ENCODE results near the gene PCDH19. TPM values are rescaled to one million over a fixed set of nuclear protein-coding genes. Genes with fewer than 3 reads are reported as not detected.

PCDH19 gene
- total RNA-seq, 4 donors from 2014 or later: 0.63 to 1.5 (median 0.72) TPM

DNA sequence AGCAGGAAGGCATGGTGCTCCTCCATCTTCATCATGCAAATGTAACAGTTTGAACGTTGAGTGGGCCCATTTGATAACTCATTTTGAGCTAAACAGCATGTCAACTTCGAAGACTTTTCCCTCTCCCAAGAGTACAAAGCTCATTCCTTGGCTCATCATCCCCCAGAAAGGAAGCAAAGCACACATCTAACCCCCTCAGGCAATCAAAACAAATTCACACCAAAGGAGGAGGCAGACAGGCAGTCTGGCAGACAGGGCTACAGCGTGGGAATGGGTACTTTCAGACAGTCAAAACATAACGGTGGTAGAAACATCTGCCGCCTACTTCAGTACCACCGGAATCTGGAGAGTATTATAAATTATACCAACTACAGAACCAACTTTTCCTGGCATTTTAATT, 81.7 kb downstream of the PCDH19 start:
- no peaks in the 10 kb centered on the region for H3K9me3 ChIP-seq
- in situ Hi-C loops (cut with MboI; ENCODE audit: low sequenced_read_pairs in 4 of 4) (no loop called here), intact Hi-C loops (cut with DNase I; ENCODE audit: low total_unique reads) (no loop called here)
- H3K4me1 ChIP-seq: no peaks in the 10 kb centered on the region
- ATAC-seq (no peak), DNase-seq (no peak)
- TF ChIP-seq, protein P1, sequence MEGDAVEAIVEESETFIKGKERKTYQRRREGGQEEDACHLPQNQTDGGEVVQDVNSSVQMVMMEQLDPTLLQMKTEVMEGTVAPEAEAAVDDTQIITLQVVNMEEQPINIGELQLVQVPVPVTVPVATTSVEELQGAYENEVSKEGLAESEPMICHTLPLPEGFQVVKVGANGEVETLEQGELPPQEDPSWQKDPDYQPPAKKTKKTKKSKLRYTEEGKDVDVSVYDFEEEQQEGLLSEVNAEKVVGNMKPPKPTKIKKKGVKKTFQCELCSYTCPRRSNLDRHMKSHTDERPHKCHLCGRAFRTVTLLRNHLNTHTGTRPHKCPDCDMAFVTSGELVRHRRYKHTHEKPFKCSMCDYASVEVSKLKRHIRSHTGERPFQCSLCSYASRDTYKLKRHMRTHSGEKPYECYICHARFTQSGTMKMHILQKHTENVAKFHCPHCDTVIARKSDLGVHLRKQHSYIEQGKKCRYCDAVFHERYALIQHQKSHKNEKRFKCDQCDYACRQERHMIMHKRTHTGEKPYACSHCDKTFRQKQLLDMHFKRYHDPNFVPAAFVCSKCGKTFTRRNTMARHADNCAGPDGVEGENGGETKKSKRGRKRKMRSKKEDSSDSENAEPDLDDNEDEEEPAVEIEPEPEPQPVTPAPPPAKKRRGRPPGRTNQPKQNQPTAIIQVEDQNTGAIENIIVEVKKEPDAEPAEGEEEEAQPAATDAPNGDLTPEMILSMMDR (IDR thresholded peaks at IDR 0.05 in 4 of 5, conservative IDR thresholded peaks at IDR 0.05 in 1 of 5): no peak
- TF ChIP-seq POLR2A (IDR thresholded peaks at IDR 0.05): no peak
- H3K27ac ChIP-seq: no peak overlapping the region
- H3K4me3 ChIP-seq: no peak overlapping the region
- H3K36me3 ChIP-seq: no peaks in the 10 kb centered on the region
- no peaks in the 10 kb centered on the region for H3K27me3 ChIP-seq

DNA sequence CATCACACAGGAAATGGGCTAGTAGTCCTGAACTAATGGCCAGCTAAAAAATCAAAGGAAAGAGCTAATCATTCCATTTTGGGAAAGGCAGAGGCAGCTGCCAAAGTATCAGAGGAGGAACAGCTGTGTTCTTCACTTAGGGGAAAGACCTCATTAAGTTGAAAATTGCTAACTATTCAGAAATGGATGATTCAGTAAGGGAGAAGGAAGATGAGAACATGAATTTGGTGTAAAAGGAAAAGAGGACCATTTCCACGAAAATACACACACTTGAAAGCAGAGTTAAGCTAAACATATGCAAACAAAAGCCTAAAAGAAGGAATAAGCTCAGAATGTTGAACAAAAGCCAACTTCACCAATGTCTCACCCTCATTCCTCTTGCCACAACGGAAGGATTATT, 90.4 kb downstream of the PCDH19 start:
- no peaks in the 10 kb centered on the region for H3K27me3 ChIP-seq
- DNase-seq (no peak), ATAC-seq (no peak)
- no peaks in the 10 kb centered on the region for H3K9me3 ChIP-seq
- no peaks in the 10 kb centered on the region for H3K4me1 ChIP-seq
- H3K36me3 ChIP-seq: no peaks in the 10 kb centered on the region
- H3K4me3 ChIP-seq: no peak overlapping the region
- H3K27ac ChIP-seq: no peak overlapping the region
- TF ChIP-seq, protein P1 (IDR thresholded peaks at IDR 0.05 in 4 of 5, conservative IDR thresholded peaks at IDR 0.05 in 1 of 5): no peak
- TF ChIP-seq POLR2A (IDR thresholded peaks at IDR 0.05): no peak
- intact Hi-C loops (cut with DNase I; ENCODE audit: low total_unique reads) (no loop called here), in situ Hi-C loops (cut with MboI; ENCODE audit: low sequenced_read_pairs in 4 of 4) (no loop called here)

DNA sequence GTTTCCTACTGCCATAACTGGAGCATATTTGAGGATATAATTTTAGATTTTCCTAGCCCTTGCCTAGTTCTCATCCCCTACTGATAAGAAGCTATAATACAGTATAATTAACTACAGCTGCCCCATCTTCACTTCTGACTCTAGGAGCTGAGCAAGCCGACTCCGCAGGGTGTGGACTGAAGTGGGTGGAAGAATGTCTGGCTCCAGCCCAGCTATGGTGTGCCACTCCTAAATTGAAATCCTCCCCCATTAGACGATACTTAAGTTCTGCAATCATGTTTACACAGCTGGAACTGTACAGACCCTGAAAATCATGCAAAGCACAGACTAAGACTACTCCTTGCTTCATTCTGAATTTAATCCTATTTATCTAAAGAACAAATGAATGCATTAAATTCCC, 93.1 kb downstream of the PCDH19 start:
- no peaks in the 10 kb centered on the region for H3K9me3 ChIP-seq
- no peaks in the 10 kb centered on the region for H3K36me3 ChIP-seq
- H3K4me1 ChIP-seq: no peaks in the 10 kb centered on the region
- intact Hi-C loops (cut with DNase I; ENCODE audit: low total_unique reads) (no loop called here), in situ Hi-C loops (cut with MboI; ENCODE audit: low sequenced_read_pairs in 4 of 4) (no loop called here)
- H3K27me3 ChIP-seq: no peaks in the 10 kb centered on the region
- TF ChIP-seq POLR2A (IDR thresholded peaks at IDR 0.05): no peak
- TF ChIP-seq, protein P1 (IDR thresholded peaks at IDR 0.05 in 4 of 5, conservative IDR thresholded peaks at IDR 0.05 in 1 of 5): no peak
- ATAC-seq (no peak), DNase-seq (no peak)
- no peak overlapping the region for H3K27ac ChIP-seq
- no peak overlapping the region for H3K4me3 ChIP-seq

DNA sequence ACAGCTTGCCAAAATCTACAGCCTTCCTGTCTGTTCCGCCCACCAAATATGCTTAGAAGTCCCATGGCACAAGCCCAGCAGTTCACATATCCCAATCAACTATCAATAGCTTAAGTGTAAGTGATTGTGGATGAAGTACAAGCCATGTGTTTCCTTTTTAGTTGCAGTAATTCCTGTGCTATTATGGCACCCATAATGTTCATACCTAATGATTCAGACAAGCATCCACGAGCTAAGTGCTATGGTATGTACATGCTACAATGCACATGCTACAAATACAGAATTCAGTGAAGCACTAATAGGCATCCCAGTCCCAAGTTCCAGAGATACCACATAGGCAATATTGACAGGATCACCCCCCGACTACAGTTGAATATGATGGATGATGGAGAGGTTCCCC, 94.5 kb downstream of the PCDH19 start:
- in situ Hi-C loops (cut with MboI; ENCODE audit: low sequenced_read_pairs in 4 of 4): no loop called here
- H3K27me3 ChIP-seq: no peaks in the 10 kb centered on the region
- H3K9me3 ChIP-seq: no peaks in the 10 kb centered on the region

DNA sequence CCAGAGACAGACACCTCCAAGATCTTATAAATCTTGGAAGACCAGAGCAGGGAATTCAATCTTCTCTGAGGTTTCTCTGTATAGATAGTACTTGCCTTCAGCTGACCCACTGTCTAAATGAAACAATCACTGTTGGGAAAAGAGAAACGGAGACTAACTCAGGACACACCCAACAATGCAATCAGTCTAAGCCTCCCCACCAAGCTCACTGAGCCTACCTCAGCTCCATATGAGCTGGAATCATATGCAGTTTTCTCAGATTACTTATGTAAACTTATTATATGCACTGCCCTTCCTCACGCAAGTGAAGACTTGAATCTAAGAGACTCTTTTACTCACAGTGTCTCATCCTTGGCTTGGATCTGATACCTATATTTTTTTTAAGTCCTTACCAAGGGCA, 110.5 kb downstream of the PCDH19 start:
- in situ Hi-C loops (cut with MboI; ENCODE audit: low sequenced_read_pairs in 4 of 4): no loop called here
- no peaks in the 10 kb centered on the region for H3K9me3 ChIP-seq
- no peak overlapping the region for H3K27ac ChIP-seq
- no peak overlapping the region for H3K4me3 ChIP-seq
- TF ChIP-seq, protein P1 (IDR thresholded peaks at IDR 0.05 in 4 of 5, conservative IDR thresholded peaks at IDR 0.05 in 1 of 5): no peak
- TF ChIP-seq POLR2A (IDR thresholded peaks at IDR 0.05): no peak
- ATAC-seq: no peak
- no peaks in the 10 kb centered on the region for H3K4me1 ChIP-seq
- DNase-seq: no peak
- H3K27me3 ChIP-seq: peaks cover 0 to 11% (median 0%) of the 10 kb centered on the region in 3 donors
- no peaks in the 10 kb centered on the region for H3K36me3 ChIP-seq
- intact Hi-C loops (cut with DNase I; ENCODE audit: low total_unique reads): no loop called here

More for the DNA sequence above, 94.5 kb downstream of the PCDH19 start:
- ATAC-seq (no peak), DNase-seq (no peak)
- intact Hi-C loops (cut with DNase I; ENCODE audit: low total_unique reads): no loop called here
- Histone ChIP-seq H3K36me3 (no peaks in the 10 kb centered on the region), H3K4me1 (no peaks in the 10 kb centered on the region), H3K27ac (no peak overlapping the region), H3K4me3 (no peak overlapping the region)
- TF ChIP-seq, protein P1 (IDR thresholded peaks at IDR 0.05 in 4 of 5, conservative IDR thresholded peaks at IDR 0.05 in 1 of 5): no peak
- TF ChIP-seq POLR2A (IDR thresholded peaks at IDR 0.05): no peak

Data from gastrocnemius medialis (tissue), 4 donors.